Occipital lobe (tissue), 1 donor: ENCODE results near the gene SPECC1L. TPM values are rescaled to one million over a fixed set of nuclear protein-coding genes. Genes with fewer than 3 reads are reported as not detected.

Experiments
- total RNA-seq: library from RNA; depleted of rRNA; stranded (reverse); fragments of >200 nt; gene quantifications from one replicate; pipeline ENCODE4 v1.2.3, GENCODE V29; 2014

SPECC1L gene
- total RNA-seq, 1 donor from 2014 or later = 49.0 TPM

Other genes with a start within 250 kb of the SPECC1L start
- not detected for gene SUSD2, start 89.3 kb upstream of the SPECC1L start, total RNA-seq
- 0.94 TPM for gene GGT5, start 25.7 kb upstream of the SPECC1L start, total RNA-seq
- 8.0 TPM for gene ADORA2A, start 156.8 kb downstream of the SPECC1L start, total RNA-seq
- not detected for gene UPB1, start 224.5 kb downstream of the SPECC1L start, total RNA-seq